ENCODE measurements around the gene TRIM2. TPM values are rescaled to one million over a fixed set of nuclear protein-coding genes. Genes with fewer than 3 reads are reported as not detected.

TRIM2 gene
- total and polyA plus RNA-seq, 2 of the 8 experiments (the other 6 are each of a cell fraction or from before 2014, with no cell fraction given): 34.0 to 59.8 TPM

DNA sequence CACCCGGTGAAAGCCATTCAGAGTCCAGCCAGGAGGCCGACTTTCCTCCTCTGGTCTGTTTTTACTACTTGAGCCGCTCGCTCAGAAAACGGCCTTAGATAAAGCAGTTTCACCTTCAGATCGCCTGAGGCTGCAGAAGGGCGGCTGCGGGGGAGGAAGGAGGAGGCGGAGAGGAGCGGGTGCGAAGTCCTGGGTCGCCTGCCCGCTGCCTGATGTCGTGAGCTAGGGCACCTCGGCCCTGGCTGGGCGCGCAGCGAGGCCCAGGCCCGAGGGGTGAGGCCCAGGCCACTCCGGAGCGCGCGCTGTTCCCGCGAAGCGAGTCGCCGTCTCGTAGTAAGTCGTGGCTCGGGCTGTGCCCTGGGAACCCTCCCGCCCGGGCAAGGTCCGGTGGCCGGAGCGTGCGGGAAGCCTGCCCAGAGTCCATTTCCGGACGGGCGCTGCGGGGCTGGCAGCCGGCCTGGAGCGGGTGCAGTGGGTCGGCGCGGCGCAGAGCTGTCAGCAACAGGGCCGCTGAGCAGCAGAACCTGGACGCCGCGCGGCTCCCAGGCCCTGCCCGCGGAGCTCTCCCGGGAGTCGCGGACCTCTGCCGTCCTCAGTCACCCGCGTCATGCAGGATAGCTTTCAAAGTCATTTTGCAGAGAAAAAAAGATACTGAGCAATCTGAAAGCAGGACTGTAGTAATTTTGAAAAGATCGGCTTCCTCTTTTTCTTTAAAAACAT, 18.6 kb downstream of the TRIM2 start (continued):
- TF ChIP-seq, protein P1, sequence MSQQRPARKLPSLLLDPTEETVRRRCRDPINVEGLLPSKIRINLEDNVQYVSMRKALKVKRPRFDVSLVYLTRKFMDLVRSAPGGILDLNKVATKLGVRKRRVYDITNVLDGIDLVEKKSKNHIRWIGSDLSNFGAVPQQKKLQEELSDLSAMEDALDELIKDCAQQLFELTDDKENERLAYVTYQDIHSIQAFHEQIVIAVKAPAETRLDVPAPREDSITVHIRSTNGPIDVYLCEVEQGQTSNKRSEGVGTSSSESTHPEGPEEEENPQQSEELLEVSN (IDR thresholded peaks at IDR 0.05): peak; percentile 61; the same call in 1 of the 2 replicates
- TF ChIP-seq SIRT6 (IDR thresholded peaks at IDR 0.05; ENCODE audit: low read length): no peak
- TF ChIP-seq EGR1 (IDR thresholded peaks at IDR 0.05; ENCODE audit: borderline replicate concordance, low read depth, low read length): no peak
- peak; percentile 19; the same call in 1 of the 2 replicates for TF ChIP-seq CREB1 (IDR thresholded peaks at IDR 0.05)
- no peak for TF ChIP-seq TAF7 (optimal IDR thresholded peaks at IDR 0.05; ENCODE audit: borderline replicate concordance, low read depth, low read length)
- TF ChIP-seq BACH1 (IDR thresholded peaks at IDR 0.05; ENCODE audit: low read length): no peak
- TF ChIP-seq TEAD4 (IDR thresholded peaks at IDR 0.05; ENCODE audit: low read depth, low read length): no peak
- TF ChIP-seq SP2 (IDR thresholded peaks at IDR 0.05; ENCODE audit: low read length): no peak
- no peak for TF ChIP-seq MAFK (IDR thresholded peaks at IDR 0.05; ENCODE audit: low read depth, low read length)
- TF ChIP-seq SP4 (IDR thresholded peaks at IDR 0.05; ENCODE audit: low read length): no peak
- TF ChIP-seq CHD2 (IDR thresholded peaks at IDR 0.05; ENCODE audit: low read length): no peak
- TF ChIP-seq EP300 (IDR thresholded peaks at IDR 0.05; ENCODE audit: borderline replicate concordance in 1 of 2, low read depth in 2 of 2, low read length in 2 of 2): no peak
- peak; percentile 49 for TF ChIP-seq EZH2 (IDR thresholded peaks at IDR 0.05; ENCODE audit: low read depth, low read length, severe bottlenecking)
- no peak for TF ChIP-seq SRF (IDR thresholded peaks at IDR 0.05; ENCODE audit: low read depth, low read length)
- TF ChIP-seq CTBP2 (IDR thresholded peaks at IDR 0.05; ENCODE audit: borderline replicate concordance, insufficient read depth, insufficient read length, low read length): no peak
- no peak for TF ChIP-seq CHD1 (IDR thresholded peaks at IDR 0.05; ENCODE audit: low read depth, low read length)
- TF ChIP-seq SUZ12 (IDR thresholded peaks at IDR 0.05; ENCODE audit: low read length): peak; percentile 14; the same call in 1 of the 2 replicates
- TF ChIP-seq PHF8 (conservative IDR thresholded peaks at IDR 0.05; ENCODE audit: low read depth, low read length): 0 out of 2 replicates have a peak, but pooled peaks have one; percentile 37
- no peak for TF ChIP-seq RBBP5 (IDR thresholded peaks at IDR 0.05; ENCODE audit: borderline replicate concordance, low read depth, low read length)
- peak in 1 of 2 experiments; percentile 67; a peak in 1 of 4 replicates for TF ChIP-seq SIN3A (conservative IDR thresholded peaks at IDR 0.05 in 1 of 2, IDR thresholded peaks at IDR 0.05 in 1 of 2; ENCODE audit: low read depth in 1 of 2, low read length in 2 of 2)
- TF ChIP-seq HDAC6 (IDR thresholded peaks at IDR 0.05; ENCODE audit: low read depth, low read length): no peak
- no peak for TF ChIP-seq TAF1 (IDR thresholded peaks at IDR 0.05; ENCODE audit: low read depth, low read length)
- TF ChIP-seq JUN (IDR thresholded peaks at IDR 0.05; ENCODE audit: low read depth, low read length): no peak
- TF ChIP-seq KDM4A (IDR thresholded peaks at IDR 0.05; ENCODE audit: low read depth, low read length, severe bottlenecking): peak; percentile 54
